ENCODE measurements around the gene PDZD11. TPM values are rescaled to one million over a fixed set of nuclear protein-coding genes. Genes with fewer than 3 reads are reported as not detected.

PDZD11 gene
- total RNA-seq, 1 experiment from 2014 or later = 29.6 TPM

GRCh38 chrX:70240751-70241150 is 49.0 kb downstream of the PDZD11 start:
- no peaks in the 10 kb centered on the region for H3K79me2 ChIP-seq (ENCODE audit: insufficient read depth, low read length)
- no peak overlapping the region for H2AFZ ChIP-seq (ENCODE audit: low read depth, low read length, poor library complexity, severe bottlenecking)
- DNase-seq (ENCODE audit: low read depth, low spot score) (no peak), ATAC-seq (no peak)
- no peaks in the 10 kb centered on the region for H4K20me1 ChIP-seq (ENCODE audit: insufficient read depth)
- no peaks in the 10 kb centered on the region for H3K9me2 ChIP-seq (ENCODE audit: insufficient read depth)
- no peak overlapping the region for H3K4me2 ChIP-seq (ENCODE audit: low read length)
- H3K9me3 ChIP-seq (ENCODE audit: control insufficient read depth in 1 of 2, insufficient read depth in 1 of 2, low read depth in 1 of 2, low read length in 2 of 2) = no peaks in the 10 kb centered on the region
- no peak overlapping the region for H3K27ac ChIP-seq (ENCODE audit: low read depth, low read length)
- H3K4me3 ChIP-seq (replicated peaks in 1 of 2; ENCODE audit: low read depth in 1 of 2, low read length in 2 of 2) = no peak overlapping the region
- peaks cover 0 to 25% of the 10 kb centered on the region in 2 experiments; a peak in 1 of 4 replicates for H3K4me1 ChIP-seq (ENCODE audit: control insufficient read depth in 1 of 2, insufficient read depth in 2 of 2, low read length in 2 of 2)
- POLR2A ChIA-PET = no interaction called here
- H3K36me3 ChIP-seq (ENCODE audit: control insufficient read depth in 1 of 2, insufficient read depth in 2 of 2, low read length in 2 of 2) = no peaks in the 10 kb centered on the region
- intact Hi-C loops (cut with micrococcal nuclease) = no loop called here
- H3K27me3 ChIP-seq (ENCODE audit: insufficient read depth, low read length) = no peaks in the 10 kb centered on the region
- TF ChIP-seq CTCF (IDR thresholded peaks at IDR 0.05 in 2 of 3, conservative IDR thresholded peaks at IDR 0.05 in 1 of 3; ENCODE audit: borderline replicate concordance in 1 of 3, insufficient read depth in 1 of 3, low read depth in 2 of 3, low read length in 2 of 3) (no peak), SIN3A (IDR thresholded peaks at IDR 0.05; ENCODE audit: low read depth) (no peak), EZH2phosphoT487 (IDR thresholded peaks at IDR 0.05; ENCODE audit: borderline replicate concordance) (no peak), RAD21 (IDR thresholded peaks at IDR 0.05; ENCODE audit: low read depth) (no peak), CBX3 (IDR thresholded peaks at IDR 0.05; ENCODE audit: low read depth) (no peak), EZH2 (IDR thresholded peaks at IDR 0.05) (no peak), ZFX (IDR thresholded peaks at IDR 0.05) (no peak), ZNF274 (IDR thresholded peaks at IDR 0.05; ENCODE audit: low read depth, low read length) (no peak), EGR1 (IDR thresholded peaks at IDR 0.05; ENCODE audit: low read depth) (no peak), POLR2AphosphoS5 (IDR thresholded peaks at IDR 0.05; ENCODE audit: low read depth, low read length) (no peak), SRF (IDR thresholded peaks at IDR 0.05; ENCODE audit: low read depth) (no peak), YY1 (IDR thresholded peaks at IDR 0.05; ENCODE audit: extremely low read depth, insufficient replicate concordance, low read depth, low read length) (no peak), SP1 (IDR thresholded peaks at IDR 0.05; ENCODE audit: low read depth) (no peak), CEBPB (IDR thresholded peaks at IDR 0.05; ENCODE audit: low read depth) (no peak), REST (IDR thresholded peaks at IDR 0.05; ENCODE audit: low read depth) (no peak), FOSL1 (IDR thresholded peaks at IDR 0.05; ENCODE audit: low read depth) (no peak)
- TF ChIP-seq, protein P1, sequence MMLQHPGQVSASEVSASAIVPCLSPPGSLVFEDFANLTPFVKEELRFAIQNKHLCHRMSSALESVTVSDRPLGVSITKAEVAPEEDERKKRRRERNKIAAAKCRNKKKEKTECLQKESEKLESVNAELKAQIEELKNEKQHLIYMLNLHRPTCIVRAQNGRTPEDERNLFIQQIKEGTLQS (IDR thresholded peaks at IDR 0.05) = no peak
- TF ChIP-seq, protein P2, sequence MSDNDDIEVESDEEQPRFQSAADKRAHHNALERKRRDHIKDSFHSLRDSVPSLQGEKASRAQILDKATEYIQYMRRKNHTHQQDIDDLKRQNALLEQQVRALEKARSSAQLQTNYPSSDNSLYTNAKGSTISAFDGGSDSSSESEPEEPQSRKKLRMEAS (IDR thresholded peaks at IDR 0.05) = no peak
- RAD21 ChIA-PET (ENCODE audit: low non-redundant PET in 1 of 2, low total read pairs in 2 of 2, uncharacterized antibody in 2 of 2, unreplicated experiment in 2 of 2) = no interaction called here
- no TSS peak for BruUV-seq (replicated peaks)
- CTCF ChIA-PET = no interaction called here
- no peak overlapping the region for H3K9ac ChIP-seq (ENCODE audit: low read length)

Measured in HCT116 (cell line).